Breast epithelium (tissue), 4 donors: ENCODE results near the gene DHRS11. TPM values are rescaled to one million over a fixed set of nuclear protein-coding genes. Genes with fewer than 3 reads are reported as not detected.

ENCODE experiments used
- DNase-seq, 2 donors: peaks; one replicate each; pipeline ENCODE4 v3.0.0-alpha.2; 2019; ENCODE audit warnings: low spot score in 2 of 2
- H3K27ac ChIP-seq, 2 donors: fragments of 200-600 bp; sonication (generic) in 1 of 2; one replicate each; pipeline ENCODE4 v1.5.1; 2016 to 2019; ENCODE audit warnings: mild to moderate bottlenecking in 1 of 2
- H3K27me3 ChIP-seq, 2 donors: fragments of 200-600 bp; sonication (generic) in 1 of 2; one replicate each; pipeline versions ENCODE4 v1.5.1 to v1.6.0; 2017 to 2019; ENCODE audit warnings: control low read depth in 1 of 2, mild to moderate bottlenecking in 1 of 2
- H3K36me3 ChIP-seq: fragments of 200-600 bp; one replicate; pipeline ENCODE4 v1.5.1; 2019
- H3K4me1 ChIP-seq, 2 donors: fragments of 200-600 bp; sonication (generic); one replicate each; pipeline ENCODE4 v1.5.1; 2016 to 2019; ENCODE audit warnings: control low read depth in 1 of 2
- H3K4me3 ChIP-seq, 3 donors: fragments of 200-600 bp; sonication (generic); 1 replicate in 2 of 3; 2 replicates in 1 of 3; pipeline ENCODE4 v1.5.1; 2016 to 2019; ENCODE audit warnings: mild to moderate bottlenecking in 3 of 3, moderate library complexity in 2 of 3
- H3K9me3 ChIP-seq, 2 donors: fragments of 200-600 bp; sonication (generic) in 1 of 2; one replicate each; pipeline ENCODE4 v1.5.1; 2016 to 2019; ENCODE audit warnings: control low read depth in 1 of 2
- POLR2A ChIP-seq: fragments of 450-650 bp; IDR thresholded peaks from one replicate; pipeline ENCODE4 v1.6.1; 2016; ENCODE audit warnings: antibody characterized with exemption, mild to moderate bottlenecking, moderate library complexity
- POLR2AphosphoS5 ChIP-seq, 3 donors: sonication (generic); formaldehyde crosslinking; IDR thresholded peaks; one replicate each; pipeline ENCODE4 v1.6.1; 2017; ENCODE audit warnings: antibody characterized with exemption in 3 of 3
- intact Hi-C: fragments of 100-400 bp; cut with DNase I; formaldehyde crosslinking; loops from one replicate; pipeline ENCODE4 v1.15.1; 2023; ENCODE audit warnings: low total_unique reads
- total RNA-seq, 3 donors: library from RNA; depleted of rRNA; stranded (reverse); fragments of >200 nt; gene quantifications; one replicate each; pipeline ENCODE4 v1.1.0, GENCODE V29; 2016
- TF ChIP-seq, protein P1 (sequence below), 3 donors: fragments of 450-650 bp; IDR thresholded peaks; one replicate each; pipeline ENCODE4 v1.5.1; 2016 to 2017; ENCODE audit warnings: antibody characterized with exemption in 3 of 3, mild to moderate bottlenecking in 3 of 3, moderate library complexity in 3 of 3

Gene DHRS11
- total RNA-seq, 3 donors from 2014 or later: 11.4 to 14.1 (median 11.5) TPM

DNA sequence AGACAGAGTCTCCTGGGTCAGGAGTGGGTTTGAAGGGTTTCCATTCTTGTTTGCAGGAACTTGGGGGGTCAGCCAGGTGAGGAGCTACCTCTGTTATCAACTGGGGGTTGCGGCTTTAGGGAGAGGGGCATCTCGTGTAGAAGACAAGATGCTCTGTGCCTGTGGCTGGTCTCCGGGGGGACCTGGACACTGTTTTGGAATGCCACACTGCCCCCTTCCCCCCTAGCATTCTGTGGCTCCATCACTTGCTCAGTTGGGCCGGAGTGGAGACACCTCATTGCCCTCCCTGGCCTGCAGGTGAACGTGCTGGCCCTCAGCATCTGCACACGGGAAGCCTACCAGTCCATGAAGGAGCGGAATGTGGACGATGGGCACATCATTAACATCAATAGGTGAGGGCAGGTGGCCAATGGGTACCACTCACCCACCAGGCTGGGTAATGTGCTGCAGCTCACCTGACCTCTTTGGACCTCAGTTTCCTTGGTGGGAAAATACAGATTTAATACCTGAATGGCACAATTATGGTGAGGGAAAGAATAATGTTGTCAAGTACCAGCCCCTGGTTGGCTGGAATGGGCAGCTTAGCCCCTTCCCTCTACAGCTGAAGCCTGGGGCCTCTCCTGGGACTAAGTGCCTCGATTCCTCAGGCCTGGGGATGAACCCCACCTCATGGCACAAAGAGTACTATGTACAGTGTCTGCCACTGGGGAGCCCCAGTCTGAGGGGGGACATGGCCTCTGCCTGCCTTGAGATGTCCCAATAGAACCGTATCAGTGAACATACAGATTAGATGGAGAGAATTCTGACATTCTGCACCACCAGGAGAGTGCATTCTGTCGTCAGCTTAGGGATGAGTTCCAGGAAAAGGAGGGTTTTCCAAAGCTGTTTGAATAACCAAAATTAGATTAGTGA, 6.4 kb downstream of the DHRS11 start:
- H3K4me3 ChIP-seq: no peak overlapping the region
- no peaks in the 10 kb centered on the region for H3K36me3 ChIP-seq
- no peaks in the 10 kb centered on the region for H3K27me3 ChIP-seq
- H3K4me1 ChIP-seq: peaks cover 3 to 7% of the 10 kb centered on the region in 2 donors
- TF ChIP-seq, protein P1, sequence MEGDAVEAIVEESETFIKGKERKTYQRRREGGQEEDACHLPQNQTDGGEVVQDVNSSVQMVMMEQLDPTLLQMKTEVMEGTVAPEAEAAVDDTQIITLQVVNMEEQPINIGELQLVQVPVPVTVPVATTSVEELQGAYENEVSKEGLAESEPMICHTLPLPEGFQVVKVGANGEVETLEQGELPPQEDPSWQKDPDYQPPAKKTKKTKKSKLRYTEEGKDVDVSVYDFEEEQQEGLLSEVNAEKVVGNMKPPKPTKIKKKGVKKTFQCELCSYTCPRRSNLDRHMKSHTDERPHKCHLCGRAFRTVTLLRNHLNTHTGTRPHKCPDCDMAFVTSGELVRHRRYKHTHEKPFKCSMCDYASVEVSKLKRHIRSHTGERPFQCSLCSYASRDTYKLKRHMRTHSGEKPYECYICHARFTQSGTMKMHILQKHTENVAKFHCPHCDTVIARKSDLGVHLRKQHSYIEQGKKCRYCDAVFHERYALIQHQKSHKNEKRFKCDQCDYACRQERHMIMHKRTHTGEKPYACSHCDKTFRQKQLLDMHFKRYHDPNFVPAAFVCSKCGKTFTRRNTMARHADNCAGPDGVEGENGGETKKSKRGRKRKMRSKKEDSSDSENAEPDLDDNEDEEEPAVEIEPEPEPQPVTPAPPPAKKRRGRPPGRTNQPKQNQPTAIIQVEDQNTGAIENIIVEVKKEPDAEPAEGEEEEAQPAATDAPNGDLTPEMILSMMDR (IDR thresholded peaks at IDR 0.05): no peak
- TF ChIP-seq POLR2A (no peak), POLR2AphosphoS5 (IDR thresholded peaks at IDR 0.05) (no peak)
- peak in 1 of 2 donors; percentile 36 for DNase-seq
- no peak overlapping the region for H3K27ac ChIP-seq
- no peaks in the 10 kb centered on the region for H3K9me3 ChIP-seq
- intact Hi-C loops: no loop called here

DNA sequence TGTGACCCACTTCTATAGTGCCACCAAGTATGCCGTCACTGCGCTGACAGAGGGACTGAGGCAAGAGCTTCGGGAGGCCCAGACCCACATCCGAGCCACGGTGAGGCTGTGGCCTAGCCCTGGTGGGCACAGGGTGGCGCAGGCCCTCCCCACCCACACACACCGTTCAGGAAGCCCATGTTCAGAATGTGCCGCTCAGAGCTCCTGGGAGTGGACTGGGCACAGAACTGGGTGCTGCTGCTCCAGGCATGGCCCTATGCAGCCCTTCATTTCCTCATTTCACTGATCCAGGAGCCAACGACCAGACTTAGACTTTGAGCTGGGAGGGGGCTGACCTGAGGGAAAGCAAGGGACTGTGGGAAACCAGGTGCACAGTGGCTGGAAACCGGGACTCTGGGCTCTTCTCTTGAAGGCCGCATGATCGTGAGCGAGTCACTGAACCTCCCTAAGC, 7.3 kb downstream of the DHRS11 start:
- Histone ChIP-seq H3K27me3 (no peaks in the 10 kb centered on the region), H3K9me3 (no peaks in the 10 kb centered on the region), H3K36me3 (no peaks in the 10 kb centered on the region), H3K4me1 (peaks cover 3 to 7% of the 10 kb centered on the region in 2 donors), H3K4me3 (no peak overlapping the region), H3K27ac (no peak overlapping the region)
- intact Hi-C loops: no loop called here
- peak in 1 of 2 donors; percentile 14 for DNase-seq
- no peak for TF ChIP-seq POLR2A
- TF ChIP-seq, protein P1 (IDR thresholded peaks at IDR 0.05): no peak
- TF ChIP-seq POLR2AphosphoS5 (IDR thresholded peaks at IDR 0.05): no peak

DNA sequence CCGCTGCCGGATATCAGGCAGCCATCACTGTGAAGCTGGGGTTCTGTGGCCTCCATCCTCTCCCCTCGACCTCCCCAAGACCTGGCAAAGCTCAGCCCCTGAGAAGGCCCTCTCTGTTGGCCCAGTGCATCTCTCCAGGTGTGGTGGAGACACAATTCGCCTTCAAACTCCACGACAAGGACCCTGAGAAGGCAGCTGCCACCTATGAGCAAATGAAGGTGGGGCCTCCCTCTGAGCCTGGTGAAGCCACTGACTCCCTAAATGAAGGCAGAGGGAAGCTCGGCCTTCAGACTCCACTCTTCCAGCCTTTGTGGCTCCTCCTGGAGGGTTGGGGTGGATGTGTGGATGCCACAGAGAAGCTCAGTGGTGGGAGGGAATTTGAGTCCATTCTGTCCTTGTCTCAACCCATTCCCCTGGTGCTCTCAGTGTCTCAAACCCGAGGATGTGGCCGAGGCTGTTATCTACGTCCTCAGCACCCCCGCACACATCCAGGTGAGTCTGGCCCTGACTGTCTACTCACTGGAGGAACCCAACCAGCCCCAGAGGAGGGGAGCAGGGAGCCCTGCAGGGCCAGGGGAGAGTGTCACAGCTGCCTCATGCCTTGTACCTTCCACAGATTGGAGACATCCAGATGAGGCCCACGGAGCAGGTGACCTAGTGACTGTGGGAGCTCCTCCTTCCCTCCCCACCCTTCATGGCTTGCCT, 8.0 kb downstream of the DHRS11 start:
- Histone ChIP-seq H3K27ac (no peak overlapping the region), H3K36me3 (no peaks in the 10 kb centered on the region), H3K27me3 (no peaks in the 10 kb centered on the region), H3K4me3 (no peak overlapping the region), H3K9me3 (no peaks in the 10 kb centered on the region), H3K4me1 (peaks cover 3 to 7% of the 10 kb centered on the region in 2 donors)
- intact Hi-C loops: loop anchor here (5.0 kb wide), 1 partner anchor 913 kb away; no protein-coding TSS in a partner anchor
- peak in 1 of 2 donors; percentile 24 for DNase-seq
- TF ChIP-seq POLR2A: no peak

DNA sequence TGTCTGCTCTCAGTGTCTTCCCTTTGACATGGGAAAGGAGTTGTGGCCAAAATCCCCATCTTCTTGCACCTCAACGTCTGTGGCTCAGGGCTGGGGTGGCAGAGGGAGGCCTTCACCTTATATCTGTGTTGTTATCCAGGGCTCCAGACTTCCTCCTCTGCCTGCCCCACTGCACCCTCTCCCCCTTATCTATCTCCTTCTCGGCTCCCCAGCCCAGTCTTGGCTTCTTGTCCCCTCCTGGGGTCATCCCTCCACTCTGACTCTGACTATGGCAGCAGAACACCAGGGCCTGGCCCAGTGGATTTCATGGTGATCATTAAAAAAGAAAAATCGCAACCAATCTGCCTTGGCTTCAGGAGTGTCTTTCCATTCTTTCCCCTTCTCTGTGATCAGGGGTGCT, 8.8 kb downstream of the DHRS11 start:
- Histone ChIP-seq H3K36me3 (no peaks in the 10 kb centered on the region), H3K27ac (peak overlapping the region; percentile 72 to 86), H3K9me3 (no peaks in the 10 kb centered on the region), H3K27me3 (no peaks in the 10 kb centered on the region), H3K4me3 (peak overlapping the region in 2 of 3 donors; percentile 57 to 92), H3K4me1 (peaks cover 3 to 7% of the 10 kb centered on the region in 2 donors)
- peak in 1 of 2 donors; percentile 49 for DNase-seq
- intact Hi-C loops: loop anchor here (5.0 kb wide), 1 partner anchor 912 kb away; no protein-coding TSS in a partner anchor
- TF ChIP-seq POLR2AphosphoS5 (IDR thresholded peaks at IDR 0.05) (no peak), POLR2A (no peak)
- TF ChIP-seq, protein P1 (IDR thresholded peaks at IDR 0.05): no peak

DNA sequence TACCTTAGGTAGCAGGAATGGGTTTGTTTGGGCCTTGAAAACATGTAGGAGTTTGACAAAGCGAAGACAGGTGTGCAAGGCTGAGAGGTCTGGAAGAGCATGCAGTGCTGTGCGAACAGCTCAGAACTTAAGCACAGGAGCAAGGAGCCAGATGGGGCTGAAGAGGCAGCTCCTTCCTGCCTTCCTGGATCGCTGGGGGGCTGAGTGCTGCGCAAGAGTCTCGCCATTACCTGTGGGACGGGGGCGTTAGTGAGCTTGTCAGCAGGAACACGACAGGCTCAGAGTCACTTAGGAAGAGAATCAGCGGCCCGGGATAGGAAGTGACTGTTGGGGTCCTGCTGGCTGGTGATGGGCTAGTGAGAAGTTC, 9.2 kb downstream of the DHRS11 start:
- intact Hi-C loops: loop anchor here (5.0 kb wide), 1 partner anchor 911 kb away; no protein-coding TSS in a partner anchor
- H3K4me3 ChIP-seq: peak overlapping the region; percentile 57 to 92 (median 88)
- H3K9me3 ChIP-seq: no peaks in the 10 kb centered on the region
- no peaks in the 10 kb centered on the region for H3K36me3 ChIP-seq
- no peak for DNase-seq
- H3K27me3 ChIP-seq: no peaks in the 10 kb centered on the region
- no peak for TF ChIP-seq POLR2AphosphoS5 (IDR thresholded peaks at IDR 0.05)
- no peak for TF ChIP-seq POLR2A
- TF ChIP-seq, protein P1 (IDR thresholded peaks at IDR 0.05): no peak
- H3K4me1 ChIP-seq: peaks cover 3 to 7% of the 10 kb centered on the region in 2 donors
- H3K27ac ChIP-seq: peak overlapping the region; percentile 72 to 86
